Keratinocyte (primary cell): ENCODE data around the gene LTB4R2. TPM values are rescaled to one million over a fixed set of nuclear protein-coding genes. Genes with fewer than 3 reads are reported as not detected.

Source experiments
- DNase-seq: peaks from one replicate; pipeline ENCODE4 v3.0.0-alpha.2; 2011; ENCODE audit warnings: low read depth, missing footprints, low spot score
- FAIRE-seq: peaks from 2 replicates; lab custom pipeline; 2011; peaks lifted over from hg19 to GRCh38; lab: Jason Lieb, UNC
- H2AFZ ChIP-seq: 2 replicates; pipeline ENCODE4 v1.6.0; 2012; ENCODE audit warnings: low read length, control low read depth, inconsistent platforms; ENCODE audit not compliant: control insufficient read depth
- H3K27ac ChIP-seq: 2 replicates; pipeline ENCODE4 v1.5.1; 2011; ENCODE audit warnings: low read length; ENCODE audit not compliant: control insufficient read depth, insufficient read depth
- H3K27me3 ChIP-seq: 3 replicates; pipeline ENCODE4 v1.6.0; 2011; ENCODE audit warnings: low read length; ENCODE audit not compliant: control insufficient read depth, insufficient read depth; ENCODE audit errors: extremely low read depth
- H3K36me3 ChIP-seq, 2 experiments: 2 replicates in 1 of 2; 3 replicates in 1 of 2; pipeline ENCODE4 v1.5.1; 2011; ENCODE audit warnings: low read length in 2 of 2, mild to moderate bottlenecking in 1 of 2; ENCODE audit not compliant: control insufficient read depth in 2 of 2, insufficient read depth in 2 of 2; ENCODE audit errors: extremely low read depth in 1 of 2
- H3K4me1 ChIP-seq: 3 replicates; pipeline ENCODE4 v1.5.1; 2011; ENCODE audit warnings: low read length; ENCODE audit not compliant: control insufficient read depth, insufficient read depth; ENCODE audit errors: extremely low read depth
- H3K4me2 ChIP-seq: 3 replicates; pipeline ENCODE4 v1.6.0; 2011; ENCODE audit warnings: low read depth, low read length; ENCODE audit not compliant: control insufficient read depth, insufficient read depth; ENCODE audit errors: extremely low read depth
- H3K4me3 ChIP-seq, 3 experiments: fragments of 200-600 bp in 1 of 3; sonication (generic) in 1 of 3; 2 replicates in 2 of 3; 3 replicates in 1 of 3; pipeline ENCODE4 v1.5.1; 2011 to 2016; ENCODE audit warnings: low read length in 3 of 3, mild to moderate bottlenecking in 3 of 3, control low read depth in 2 of 3, inconsistent platforms in 1 of 3, low read depth in 1 of 3, mixed read lengths in 1 of 3, mixed run types in 1 of 3, moderate library complexity in 1 of 3; ENCODE audit not compliant: control insufficient read depth in 2 of 3, insufficient read depth in 2 of 3; ENCODE audit errors: extremely low read depth in 1 of 3
- H3K79me2 ChIP-seq: 2 replicates; pipeline ENCODE4 v1.6.0; 2012; ENCODE audit warnings: low read length; ENCODE audit not compliant: control insufficient read depth, insufficient read depth
- H3K9ac ChIP-seq: 3 replicates; pipeline ENCODE4 v1.6.0; 2011; ENCODE audit warnings: low read length; ENCODE audit not compliant: control insufficient read depth, insufficient read depth; ENCODE audit errors: extremely low read depth
- H3K9me1 ChIP-seq: 3 replicates; pipeline ENCODE4 v1.6.0; 2011; ENCODE audit warnings: low read length; ENCODE audit not compliant: control insufficient read depth, insufficient read depth; ENCODE audit errors: extremely low read depth
- H3K9me3 ChIP-seq: 2 replicates; pipeline ENCODE4 v1.5.1; 2012; ENCODE audit warnings: low read depth, low read length; ENCODE audit not compliant: control insufficient read depth
- H4K20me1 ChIP-seq: 3 replicates; pipeline ENCODE4 v1.6.0; 2011; ENCODE audit warnings: low read length; ENCODE audit not compliant: control insufficient read depth, insufficient read depth; ENCODE audit errors: extremely low read depth
- CTCF ChIP-seq, 3 experiments: IDR thresholded peaks in 1 of 3; conservative IDR thresholded peaks in 1 of 3; optimal IDR thresholded peaks in 1 of 3; 2 replicates in 2 of 3; 3 replicates in 1 of 3; pipeline versions ENCODE3 to v1.5.1; 2011; ENCODE audit warnings: low read length in 3 of 3, mild to moderate bottlenecking in 3 of 3, moderate library complexity in 2 of 3, control low read depth in 1 of 3, inconsistent platforms in 1 of 3; ENCODE audit not compliant: insufficient read depth in 2 of 3; ENCODE audit errors: extremely low read depth in 1 of 3
- EZH2 ChIP-seq: IDR thresholded peaks from one replicate; pipeline ENCODE4 v1.6.1; 2012; ENCODE audit warnings: inconsistent platforms, mild to moderate bottlenecking, low read length, moderate library complexity
- dilution Hi-C: fragments of 300-500 bp; cut with MboI; formaldehyde crosslinking; loops from one replicate; pipeline ENCODE4 v1.7.0; 2020; ENCODE audit warnings: low sequenced_read_pairs; ENCODE audit not compliant: extremely low pct_ligation_motif_present
- polyA plus RNA-seq, 5 experiments: library from polyadenylated mRNA; depleted of rRNA in 3 of 5; stranded (reverse) in 3 of 5; stranded (forward) in 1 of 5; unstranded in 1 of 5; fragments of >200 nt; gene quantifications; 1 replicate in 1 of 5; 2 replicates in 3 of 5; 3 replicates in 1 of 5; pipeline versions ENCODE4 v1.2.1 to v1.2.3, GENCODE V29; 2011 to 2012; ENCODE audit warnings: missing spikeins in 2 of 5, low read depth in 1 of 5, low replicate concordance in 1 of 5

LTB4R2 gene
- polyA plus RNA-seq, 1 donor (not counting 4 experiments of a cell fraction or from before 2014, with no cell fraction given), result 7.9 TPM

DNA sequence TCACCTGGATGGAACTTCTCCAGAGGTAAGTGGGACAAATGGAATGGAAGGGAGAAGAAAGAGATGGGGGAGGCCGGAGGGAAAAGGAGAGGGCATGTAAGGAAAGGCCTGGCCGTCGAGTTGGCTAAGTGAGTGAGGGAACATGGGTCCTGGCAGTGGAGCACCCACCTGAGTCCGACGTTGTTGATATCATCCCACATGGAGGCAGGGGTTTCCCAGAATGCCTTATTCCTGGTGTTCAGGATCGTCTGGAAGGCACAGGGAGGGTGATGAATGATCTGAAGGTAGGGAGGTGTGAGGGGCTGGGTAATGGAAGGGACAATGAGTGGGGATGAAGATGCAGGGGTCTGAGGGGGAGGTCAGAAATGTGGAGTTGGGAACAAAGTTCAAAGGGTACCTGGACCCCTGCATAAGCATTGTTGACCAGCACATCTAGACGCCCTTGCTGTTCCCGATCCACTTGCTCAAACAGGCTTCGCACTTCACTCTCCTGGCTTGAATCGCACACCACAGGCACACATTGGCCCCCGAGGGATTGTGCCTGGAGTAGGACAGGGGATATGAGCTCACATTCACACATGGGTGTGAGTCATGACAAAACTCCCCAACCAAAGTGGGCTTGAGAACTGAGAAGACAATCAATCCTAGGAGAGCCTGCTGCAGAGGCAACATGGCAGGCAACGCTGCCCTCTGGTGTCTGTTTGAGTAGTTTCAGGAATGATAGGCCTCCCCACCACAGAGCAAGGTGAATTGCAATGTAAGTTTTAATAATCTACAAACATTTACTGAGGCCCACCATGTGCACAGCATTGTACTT, 13.4 kb upstream of the LTB4R2 start:
- dilution Hi-C loops, result no loop called here
- Histone ChIP-seq H4K20me1 (no peaks in the 10 kb centered on the region), H3K4me3 (no peak overlapping the region), H3K4me1 (peaks cover 37% of the 10 kb centered on the region), H3K9me1 (no peaks in the 10 kb centered on the region), H3K9me3 (no peaks in the 10 kb centered on the region), H3K79me2 (peaks cover 29% of the 10 kb centered on the region), H2AFZ (no peak overlapping the region), H3K9ac (peak overlapping the region; percentile 56), H3K4me2 (peak overlapping the region; percentile 35), H3K27ac (peak overlapping the region; percentile 71), H3K36me3 (peaks cover 24 to 32% of the 10 kb centered on the region in 2 experiments), H3K27me3 (no peaks in the 10 kb centered on the region)
- TF ChIP-seq EZH2 (no peak), CTCF (optimal IDR thresholded peaks at IDR 0.05 in 1 of 3, IDR thresholded peaks at IDR 0.05 in 1 of 3, conservative IDR thresholded peaks at IDR 0.05 in 1 of 3; ENCODE audit: extremely low read depth in 1 of 3, insufficient read depth in 2 of 3, low read length in 3 of 3) (peak; percentile 77 to 91 (median 87))
- FAIRE-seq (peak; percentile 86), DNase-seq (peak; percentile 96)

GRCh38 chr14:24297190-24297964, 12.6 kb upstream of the LTB4R2 start:
- peaks cover 37% of the 10 kb centered on the region for H3K4me1 ChIP-seq
- H3K27ac ChIP-seq, result peak overlapping the region; percentile 36
- H3K36me3 ChIP-seq, result peaks cover 22 to 32% of the 10 kb centered on the region in 2 experiments
- no peak overlapping the region for H3K4me3 ChIP-seq
- DNase-seq (no peak), FAIRE-seq (no peak)
- H3K9ac ChIP-seq, result no peak overlapping the region
- H4K20me1 ChIP-seq, result no peaks in the 10 kb centered on the region
- no peaks in the 10 kb centered on the region for H3K9me1 ChIP-seq
- no peak overlapping the region for H2AFZ ChIP-seq
- no peaks in the 10 kb centered on the region for H3K27me3 ChIP-seq
- TF ChIP-seq EZH2 (no peak), CTCF (optimal IDR thresholded peaks at IDR 0.05 in 1 of 3, IDR thresholded peaks at IDR 0.05 in 1 of 3, conservative IDR thresholded peaks at IDR 0.05 in 1 of 3; ENCODE audit: extremely low read depth in 1 of 3, insufficient read depth in 2 of 3, low read length in 3 of 3) (peak; percentile 47 to 71 (median 71))
- no peaks in the 10 kb centered on the region for H3K9me3 ChIP-seq
- dilution Hi-C loops, result no loop called here
- peak overlapping the region; percentile 16 for H3K4me2 ChIP-seq
- H3K79me2 ChIP-seq, result peaks cover 32% of the 10 kb centered on the region
